Muscle layer of duodenum (tissue), 2 donors: ENCODE results near the gene ZNF512.
"Not testable (repeated sequence)": the region's sequence is repeated elsewhere in the genome, so short reads cannot be mapped to it uniquely, and the experiment has no call there.

Source experiments
- H3K27ac ChIP-seq: one replicate; pipeline ENCODE4 v1.7.0; 2013; ENCODE audit warnings: mild to moderate bottlenecking, low read length
- H3K27me3 ChIP-seq: one replicate; pipeline ENCODE4 v1.7.0; 2013; ENCODE audit warnings: low read depth, mild to moderate bottlenecking, control low read depth, low read length
- H3K36me3 ChIP-seq, 2 donors: one replicate each; pipeline ENCODE4 v1.7.0; 2013; ENCODE audit warnings: low read length in 2 of 2, control low read depth in 1 of 2, mild to moderate bottlenecking in 1 of 2; ENCODE audit not compliant: insufficient read depth in 2 of 2, control insufficient read depth in 1 of 2
- H3K4me1 ChIP-seq, 2 donors: one replicate each; pipeline ENCODE4 v1.7.0; 2013; ENCODE audit warnings: low read length in 2 of 2, mild to moderate bottlenecking in 2 of 2, control low read depth in 1 of 2, moderate library complexity in 1 of 2; ENCODE audit not compliant: insufficient read depth in 2 of 2, control insufficient read depth in 1 of 2
- H3K4me3 ChIP-seq, 2 donors: one replicate each; pipeline ENCODE4 v1.7.0; 2013; ENCODE audit warnings: low read length in 2 of 2, low read depth in 1 of 2, mild to moderate bottlenecking in 1 of 2
- H3K9me3 ChIP-seq, 2 donors: one replicate each; pipeline ENCODE4 v1.7.0; 2013; ENCODE audit warnings: low read length in 2 of 2, control low read depth in 1 of 2, mild to moderate bottlenecking in 1 of 2; ENCODE audit not compliant: control insufficient read depth in 1 of 2
- donor health status: healthy.

Gene ZNF512

GRCh38 chr2:27622921-27623384 is 40.1 kb downstream of the ZNF512 start:
- Histone ChIP-seq H3K4me1 (peaks cover 3 to 16% of the 10 kb centered on the region in 2 donors), H3K9me3 (no peaks in the 10 kb centered on the region), H3K4me3 (no peak overlapping the region), H3K27me3 (no peaks in the 10 kb centered on the region), H3K36me3 (peaks cover 40 to 57% of the 10 kb centered on the region in 2 donors), H3K27ac (no peak overlapping the region)

GRCh38 chr2:27624943-27625342 is 42.1 kb downstream of the ZNF512 start:
- H3K27me3 ChIP-seq, result no peaks in the 10 kb centered on the region
- peaks cover 11 to 27% of the 10 kb centered on the region in 2 donors for H3K4me1 ChIP-seq
- H3K27ac ChIP-seq, result no peak overlapping the region
- H3K9me3 ChIP-seq, result no peaks in the 10 kb centered on the region
- peaks cover 36 to 40% of the 10 kb centered on the region in 2 donors for H3K36me3 ChIP-seq
- no peak overlapping the region for H3K4me3 ChIP-seq

GRCh38 chr2:27626323-27626722 is 43.5 kb downstream of the ZNF512 start:
- not testable (repeated sequence) for H3K27me3 ChIP-seq, H3K27ac ChIP-seq, H3K4me3 ChIP-seq, H3K9me3 ChIP-seq
- Histone ChIP-seq H3K36me3 (peaks cover 31 to 39% of the 10 kb centered on the region in 2 donors), H3K4me1 (peaks cover 11 to 29% of the 10 kb centered on the region in 2 donors)

- not testable (repeated sequence) for H3K9me3 ChIP-seq, H3K27me3 ChIP-seq, H3K4me3 ChIP-seq, H3K27ac ChIP-seq
- Histone ChIP-seq H3K4me1 (peaks cover 11 to 29% of the 10 kb centered on the region in 2 donors), H3K36me3 (peaks cover 28 to 39% of the 10 kb centered on the region in 2 donors)
Measured at GRCh38 chr2:27626921-27627320, 44.1 kb downstream of the ZNF512 start.

- peak overlapping the region; percentile 88 for H3K27ac ChIP-seq
- H3K36me3 ChIP-seq, result peaks cover 24 to 29% of the 10 kb centered on the region in 2 donors
- H3K4me3 ChIP-seq, result peak overlapping the region; percentile 91 to 97
- peaks cover 11 to 24% of the 10 kb centered on the region in 2 donors for H3K4me1 ChIP-seq
- no peaks in the 10 kb centered on the region for H3K27me3 ChIP-seq
- no peaks in the 10 kb centered on the region for H3K9me3 ChIP-seq
Measured at GRCh38 chr2:27627963-27628766, 45.3 kb downstream of the ZNF512 start.

- peaks cover 15 to 29% of the 10 kb centered on the region in 2 donors for H3K36me3 ChIP-seq
- no peaks in the 10 kb centered on the region for H3K9me3 ChIP-seq
- peak within 1 kb of the TSS; percentile 88 for H3K27ac ChIP-seq
- H3K4me1 ChIP-seq, result peaks cover 11 to 23% of the 10 kb centered on the region in 2 donors
- H3K4me3 ChIP-seq, result peak within 1 kb of the TSS; percentile 91 to 97
- H3K27me3 ChIP-seq, result no peaks in the 10 kb centered on the region
Measured at GRCh38 chr2:27628767-27629709, 46.2 kb downstream of the ZNF512 start, which contains the start of the genes CCDC121 and GPN1. Gene CCDC121 (minus strand): TSS chr2:27629012. CDS start chr2:27627799, 1,213 bp downstream. Gene GPN1 (plus strand): TSS chr2:27629050. CDS start chr2:27629059, 9 bp downstream.

- H3K36me3 ChIP-seq, result peaks cover 25 to 39% of the 10 kb centered on the region in 2 donors
- H3K27ac ChIP-seq, H3K9me3 ChIP-seq, H3K4me3 ChIP-seq, H3K27me3 ChIP-seq: not testable (repeated sequence)
- peaks cover 11 to 23% of the 10 kb centered on the region in 2 donors for H3K4me1 ChIP-seq
Measured at GRCh38 chr2:27630257-27630656, 47.4 kb downstream of the ZNF512 start.

GRCh38 chr2:27634291-27634690 is 51.4 kb downstream of the ZNF512 start:
- no peak overlapping the region for H3K27ac ChIP-seq

GRCh38 chr2:27636766-27637165 is 53.9 kb downstream of the ZNF512 start:
- H3K4me3 ChIP-seq, result no peak overlapping the region
- no peaks in the 10 kb centered on the region for H3K27me3 ChIP-seq
- no peaks in the 10 kb centered on the region for H3K4me1 ChIP-seq
- no peaks in the 10 kb centered on the region for H3K9me3 ChIP-seq
- H3K27ac ChIP-seq, result no peak overlapping the region
- peaks cover 55 to 81% of the 10 kb centered on the region in 2 donors for H3K36me3 ChIP-seq

More at GRCh38 chr2:27634291-27634690, 51.4 kb downstream of the ZNF512 start:
- Histone ChIP-seq H3K9me3 (no peaks in the 10 kb centered on the region), H3K36me3 (peaks cover 48 to 73% of the 10 kb centered on the region in 2 donors), H3K27me3 (no peaks in the 10 kb centered on the region), H3K4me1 (peaks cover 5 to 9% of the 10 kb centered on the region in 2 donors), H3K4me3 (no peak overlapping the region)

- H3K27me3 ChIP-seq, result no peaks in the 10 kb centered on the region
Measured at GRCh38 chr2:27638037-27638637, 55.3 kb downstream of the ZNF512 start.

More at GRCh38 chr2:27638037-27638637, 55.3 kb downstream of the ZNF512 start:
- H3K27ac ChIP-seq, result no peak overlapping the region
- no peaks in the 10 kb centered on the region for H3K4me1 ChIP-seq
- H3K36me3 ChIP-seq, result peaks cover 47 to 86% of the 10 kb centered on the region in 2 donors
- H3K9me3 ChIP-seq, result no peaks in the 10 kb centered on the region
- no peak overlapping the region for H3K4me3 ChIP-seq
